GM19467 (cell line): Measurements from ENCODE around the gene ITPA.
A peak's percentile ranks its signal among the peaks of the same experiment; 100 is the strongest.
"Not testable (repeated sequence)": the region's sequence is repeated elsewhere in the genome, so short reads cannot be mapped to it uniquely, and the experiment has no call there.

Experiments used
- ATAC-seq: cut with Tn5 transposase; IDR thresholded peaks from one replicate; pipeline ENCODE4 v1.9.1; 2021; ENCODE audit warnings: mild to moderate bottlenecking, moderate library complexity; ENCODE audit not compliant: unreplicated experiment

The ITPA gene

GRCh38 chr20:3172933-3173609, 36.2 kb upstream of the ITPA start, which contains the start of gene LZTS3:
Gene LZTS3 (minus strand): TSS chr20:3173549. CDS start chr20:3167163, 6,386 bp downstream.
- peak; percentile 33 for ATAC-seq

GRCh38 chr20:3173610-3174441, 35.5 kb upstream of the ITPA start:
- ATAC-seq: peak; percentile 67

DNA sequence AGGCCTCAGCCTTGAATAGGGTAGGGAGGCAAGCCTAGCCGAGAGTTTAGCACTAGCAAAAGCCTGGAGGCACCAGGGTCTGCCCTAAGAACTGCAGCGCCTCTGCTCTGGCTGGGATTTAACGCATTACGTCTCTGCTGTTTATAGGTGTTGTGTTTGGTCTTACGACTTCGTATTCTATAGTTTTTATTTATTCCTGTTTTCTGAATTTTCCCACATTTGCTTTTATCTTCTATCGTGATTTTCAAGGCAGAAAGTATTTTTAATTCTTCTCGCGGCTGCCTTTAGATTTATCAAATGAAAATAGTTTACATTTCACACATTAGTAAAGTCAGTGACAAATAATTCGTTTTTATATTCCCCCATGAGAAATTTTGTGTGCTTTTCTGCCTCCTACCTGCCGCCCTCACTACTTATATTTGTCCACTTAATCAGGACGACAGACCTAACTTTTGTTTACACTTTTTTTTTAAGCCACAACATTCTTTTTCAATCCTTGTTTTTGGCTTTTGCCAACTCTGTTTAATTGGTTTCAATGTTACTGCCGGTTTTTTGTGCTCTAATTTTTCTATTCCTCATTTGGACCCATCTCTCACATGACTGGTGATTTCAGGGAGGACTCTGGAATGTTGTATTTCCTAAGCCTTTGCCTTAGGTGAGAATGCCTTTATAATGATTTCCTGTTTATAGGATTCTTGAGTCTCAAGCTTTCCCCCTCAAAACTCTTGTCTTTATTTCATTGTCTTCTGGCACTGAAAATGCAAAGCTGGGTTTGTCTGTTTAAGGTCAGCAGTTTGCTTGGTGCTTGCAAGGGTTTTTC, 34.6 kb upstream of the ITPA start:
- no peak for ATAC-seq

- no peak for ATAC-seq
Measured at GRCh38 chr20:3175270-3175669, 34.0 kb upstream of the ITPA start.

- ATAC-seq: no peak
Measured at GRCh38 chr20:3177746-3178485, 31.4 kb upstream of the ITPA start.

- no peak for ATAC-seq
Measured at GRCh38 chr20:3180319-3180718, 29.0 kb upstream of the ITPA start.

DNA sequence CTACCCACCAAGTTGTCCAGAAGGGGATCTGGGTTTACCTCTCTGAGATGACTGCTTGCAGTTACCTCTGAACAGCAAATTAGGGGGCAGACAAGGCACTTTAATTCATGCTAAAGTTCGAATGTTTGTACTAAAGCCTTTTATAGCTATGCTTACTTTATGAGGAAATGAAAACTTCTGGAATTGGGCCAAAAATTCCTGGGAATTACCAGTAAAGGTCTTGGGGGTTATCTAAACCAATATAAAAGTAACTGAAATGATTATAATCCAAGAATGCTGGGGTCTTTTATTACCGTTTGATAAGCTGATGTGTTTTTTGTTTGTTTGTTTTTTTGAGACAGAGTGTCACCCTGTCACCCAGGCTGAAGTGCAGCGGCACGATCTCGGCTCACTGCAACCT, 28.0 kb upstream of the ITPA start:
- ATAC-seq: no peak

- not testable (repeated sequence) for ATAC-seq
Measured at GRCh38 chr20:3182429-3182828, 26.9 kb upstream of the ITPA start.

DNA sequence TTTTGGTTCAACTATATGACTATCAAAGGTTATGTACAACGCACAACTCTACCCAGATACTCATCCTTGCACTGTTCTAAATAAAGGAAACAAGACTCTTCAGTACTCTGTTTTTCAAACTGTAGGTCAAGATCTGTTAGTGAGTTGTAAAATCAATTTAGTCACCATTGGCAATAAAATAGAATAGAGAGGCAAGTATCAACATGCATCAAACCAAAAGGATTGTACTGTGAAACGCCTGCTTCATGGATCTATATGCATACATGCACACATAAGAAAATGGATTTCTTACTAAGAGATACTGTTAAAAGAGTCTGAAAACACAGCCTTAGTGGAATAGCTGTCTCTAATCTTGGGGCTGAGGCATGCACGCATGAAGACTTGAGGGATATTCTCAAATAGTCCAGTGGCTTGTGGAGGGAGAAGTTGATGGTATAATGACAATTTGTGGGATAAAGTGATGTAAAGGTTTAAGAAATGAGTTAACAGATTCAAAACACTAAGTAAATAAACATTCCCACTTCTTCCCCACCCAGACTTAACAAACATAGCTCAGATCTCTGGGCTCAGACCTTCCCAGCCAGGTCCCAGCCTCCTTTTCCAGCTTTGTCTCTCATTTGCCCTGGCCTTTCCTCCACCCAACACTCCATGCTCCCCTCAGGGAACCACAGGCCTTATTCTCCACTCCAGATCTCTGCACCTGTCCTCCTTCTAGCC, 25.2 kb upstream of the ITPA start:
- ATAC-seq: no peak

DNA sequence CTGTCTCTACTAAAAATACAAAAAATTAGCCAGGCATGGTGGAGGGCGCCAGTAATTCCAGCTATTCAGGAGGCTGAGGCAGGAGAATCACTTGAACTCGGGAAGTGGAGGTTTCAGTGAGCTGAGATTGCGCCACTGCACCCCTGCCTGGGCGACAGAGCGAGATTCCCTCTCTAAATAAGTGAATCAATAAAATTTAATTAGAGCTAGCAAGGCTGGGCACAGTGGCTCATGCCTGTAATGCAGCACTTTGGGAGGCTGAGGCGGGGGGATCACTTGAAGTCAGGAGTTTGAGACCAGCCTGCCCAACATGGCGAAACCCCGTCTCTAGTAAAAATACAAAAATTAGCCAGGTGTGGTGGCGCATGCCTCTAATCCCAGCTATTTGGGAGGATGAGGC, 21.4 kb upstream of the ITPA start:
- not testable (repeated sequence) for ATAC-seq

- no peak for ATAC-seq
Measured at GRCh38 chr20:3188823-3189413, 20.4 kb upstream of the ITPA start.

DNA sequence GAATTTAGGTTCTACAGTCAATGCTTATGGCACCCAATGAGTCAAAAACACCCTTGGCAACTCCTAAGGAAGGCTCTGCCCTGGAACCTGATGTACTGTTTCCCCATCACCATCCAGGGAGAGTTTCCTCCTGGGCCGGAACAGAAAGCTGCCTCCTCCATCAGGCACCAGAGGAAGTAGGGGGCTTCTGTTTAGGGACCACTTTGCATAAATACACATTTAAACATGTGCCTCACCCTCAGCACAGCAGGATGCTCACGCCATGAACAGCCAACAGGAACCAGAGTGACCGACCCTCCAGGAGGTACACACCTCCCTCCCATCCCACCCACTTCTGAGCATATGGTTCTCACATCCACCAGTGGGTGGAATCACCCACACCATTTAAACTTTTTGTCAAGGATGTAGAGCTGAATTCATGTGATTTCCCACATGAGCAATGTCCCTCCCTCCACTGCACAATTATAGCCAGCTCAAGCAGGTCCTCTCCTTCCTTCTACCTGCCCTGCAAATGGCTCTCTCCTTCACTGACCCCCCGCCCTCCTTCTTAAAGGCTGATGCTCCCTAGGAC, 19.7 kb upstream of the ITPA start:
- ATAC-seq: no peak

GRCh38 chr20:3190681-3191111, 18.6 kb upstream of the ITPA start:
- ATAC-seq: no peak

DNA sequence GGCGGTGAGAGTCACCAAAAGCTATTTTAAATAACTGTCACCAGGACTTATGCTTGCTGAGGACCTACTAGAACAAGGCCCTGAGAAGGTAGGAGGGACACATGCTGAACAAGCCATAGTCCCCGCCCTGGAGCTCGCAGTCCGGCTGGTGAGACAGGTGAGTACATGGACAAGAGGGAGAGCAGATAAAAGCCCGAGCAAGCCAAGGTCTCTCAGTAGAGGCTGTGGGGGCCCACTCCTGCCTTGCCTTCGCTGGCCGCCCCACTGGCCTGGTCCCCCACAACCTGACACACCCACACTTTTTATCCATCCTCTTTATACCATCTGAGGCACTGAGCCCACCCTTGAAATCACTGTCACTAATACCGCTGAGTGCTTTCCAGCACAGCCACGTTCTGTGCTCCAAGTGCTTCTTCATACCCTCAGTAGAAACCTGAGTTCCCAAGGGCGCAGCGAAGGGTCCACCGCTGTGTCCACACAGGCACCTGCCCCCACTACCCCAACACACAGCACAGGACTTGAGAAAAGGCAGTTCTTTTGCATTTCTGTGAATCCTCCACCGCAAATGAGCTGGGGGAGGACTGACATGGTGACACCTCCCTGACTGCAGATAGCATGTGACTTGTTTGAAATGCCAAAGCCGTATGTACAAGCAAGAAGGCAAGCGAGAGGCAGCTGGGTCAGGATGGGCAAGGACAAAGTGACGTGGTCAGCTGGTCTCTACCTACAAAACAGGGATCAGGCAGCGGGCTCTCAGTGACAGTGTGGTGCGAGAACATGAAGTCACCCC, 16.9 kb upstream of the ITPA start:
- ATAC-seq: no peak

DNA sequence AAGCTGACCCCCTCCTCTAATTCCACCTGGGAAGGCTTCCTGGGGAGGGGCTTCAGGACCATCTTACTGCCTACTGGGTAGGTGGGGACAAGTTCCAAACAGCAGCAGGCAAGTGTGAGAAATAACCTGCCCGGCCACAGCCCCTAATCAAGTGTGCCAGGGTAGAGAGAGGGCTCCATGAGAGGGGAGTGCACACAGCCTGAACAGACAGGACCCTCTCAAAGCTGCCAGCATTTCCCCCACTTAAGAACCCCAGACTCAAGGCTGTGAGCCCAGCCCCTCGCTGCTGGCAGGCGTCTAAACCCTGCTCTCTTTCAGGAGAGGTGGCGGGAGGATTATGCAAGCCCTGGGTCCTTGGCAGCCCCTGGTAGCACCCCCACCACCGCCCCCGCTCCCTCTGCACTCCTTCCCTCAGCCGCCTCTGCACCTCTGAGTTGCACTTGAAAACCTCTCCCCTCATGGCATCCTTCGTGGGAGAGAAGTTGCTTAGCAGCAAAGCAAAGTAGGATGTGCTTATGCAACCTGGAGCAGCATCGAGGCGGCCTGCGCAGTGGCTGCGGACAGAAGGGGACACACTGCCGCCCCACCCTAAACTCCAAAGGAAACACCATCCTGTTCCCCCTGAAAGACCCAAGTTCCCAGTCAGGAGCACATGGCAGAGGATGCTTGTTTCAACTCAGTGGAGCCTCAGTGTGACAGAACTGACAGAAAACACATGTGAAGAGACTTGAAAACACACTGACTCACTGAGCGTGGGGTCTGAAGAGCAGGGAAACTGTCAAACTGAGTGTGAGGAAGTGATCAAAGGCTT, 15.3 kb upstream of the ITPA start:
- no peak for ATAC-seq

GRCh38 chr20:3194617-3195280, 14.5 kb upstream of the ITPA start:
- ATAC-seq: no peak

- no peak for ATAC-seq
Measured at GRCh38 chr20:3195590-3196237, 13.6 kb upstream of the ITPA start.
